ENCODE measurements around the gene PPP6R2.

GRCh38 chr22:50307890-50308596 is 35.1 kb upstream of the PPP6R2 start:
- TF ChIP-seq CTCF (IDR thresholded peaks at IDR 0.05): no peak
- TF ChIP-seq POLR2AphosphoS5 (IDR thresholded peaks at IDR 0.05): no peak
- no peak for TF ChIP-seq POLR2A (IDR thresholded peaks at IDR 0.05)
